ENCODE results near the gene FOXD4L6.
"Not testable (repeated sequence)": the region's sequence is repeated elsewhere in the genome, so short reads cannot be mapped to it uniquely, and the experiment has no call there.

- TF ChIP-seq EZH2 (IDR thresholded peaks at IDR 0.05; ENCODE audit: borderline replicate concordance, low read length); CTCF (IDR thresholded peaks at IDR 0.05; ENCODE audit: low read length): not testable (repeated sequence)
Measured at GRCh38 chr9:41128581-41128980, at the start of gene FOXD4L6.

All from OCI-LY1 (cell line).